Activated naive CD8-positive, alpha-beta T cell treated with anti-CD3 and anti-CD28 coated beads for 36 hours (primary cell): ENCODE results near the gene SMIM32. TPM values are rescaled to one million over a fixed set of nuclear protein-coding genes. Genes with fewer than 3 reads are reported as not detected.

Source experiments
- DNase-seq: peaks from one replicate; pipeline ENCODE4 v3.0.0; 2021
- H3K27ac Mint-ChIP-seq: one replicate; pipeline ENCODE4 v1.8.0; 2022; ENCODE audit warnings: mild to moderate bottlenecking, moderate library complexity, mixed read lengths
- H3K27me3 Mint-ChIP-seq: one replicate; pipeline ENCODE4 v1.8.0; 2022; ENCODE audit warnings: mild to moderate bottlenecking, mixed read lengths
- H3K36me3 Mint-ChIP-seq: one replicate; pipeline ENCODE4 v1.8.0; 2021; ENCODE audit warnings: mild to moderate bottlenecking, mixed read lengths
- H3K4me1 Mint-ChIP-seq: one replicate; pipeline ENCODE4 v1.8.0; 2021; ENCODE audit warnings: mixed read lengths
- H3K4me3 Mint-ChIP-seq: one replicate; pipeline ENCODE4 v1.8.0; 2022; ENCODE audit warnings: mild to moderate bottlenecking, moderate library complexity, mixed read lengths
- H3K9me3 Mint-ChIP-seq: one replicate; pipeline ENCODE4 v1.8.0; 2022; ENCODE audit warnings: mixed read lengths
- total RNA-seq, 2 experiments: library from RNA; stranded (reverse); gene quantifications; one replicate each; pipeline ENCODE4 v1.2.3, GENCODE V29; 2021

The SMIM32 gene
- total RNA-seq, 2 experiments from 2014 or later, result not detected

DNA sequence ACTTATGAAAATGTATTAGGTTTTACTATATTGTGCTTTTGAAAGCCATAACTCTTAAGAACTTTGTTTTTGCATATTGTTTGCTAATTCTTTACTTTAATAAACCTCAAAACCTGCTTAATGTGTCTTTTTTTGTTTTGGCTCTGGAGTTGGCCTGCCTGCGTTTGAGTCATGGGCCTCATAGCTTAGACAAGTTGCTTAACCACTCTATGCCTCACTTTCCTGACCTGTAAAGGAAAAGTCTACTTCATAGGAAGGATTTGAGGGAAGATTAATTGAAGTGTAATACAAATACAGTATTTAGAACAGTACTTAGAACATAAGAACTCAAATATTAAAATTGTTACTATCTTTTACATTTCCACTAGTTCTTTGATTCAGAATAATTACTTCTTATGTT, 10.3 kb downstream of the SMIM32 start:
- no peaks in the 10 kb centered on the region for H3K4me1 Mint-ChIP-seq
- DNase-seq, result no peak
- H3K27me3 Mint-ChIP-seq, result no peaks in the 10 kb centered on the region
- H3K9me3 Mint-ChIP-seq, result no peaks in the 10 kb centered on the region
- no peak overlapping the region for H3K4me3 Mint-ChIP-seq
- no peak overlapping the region for H3K27ac Mint-ChIP-seq
- peaks cover 3% of the 10 kb centered on the region for H3K36me3 Mint-ChIP-seq

DNA sequence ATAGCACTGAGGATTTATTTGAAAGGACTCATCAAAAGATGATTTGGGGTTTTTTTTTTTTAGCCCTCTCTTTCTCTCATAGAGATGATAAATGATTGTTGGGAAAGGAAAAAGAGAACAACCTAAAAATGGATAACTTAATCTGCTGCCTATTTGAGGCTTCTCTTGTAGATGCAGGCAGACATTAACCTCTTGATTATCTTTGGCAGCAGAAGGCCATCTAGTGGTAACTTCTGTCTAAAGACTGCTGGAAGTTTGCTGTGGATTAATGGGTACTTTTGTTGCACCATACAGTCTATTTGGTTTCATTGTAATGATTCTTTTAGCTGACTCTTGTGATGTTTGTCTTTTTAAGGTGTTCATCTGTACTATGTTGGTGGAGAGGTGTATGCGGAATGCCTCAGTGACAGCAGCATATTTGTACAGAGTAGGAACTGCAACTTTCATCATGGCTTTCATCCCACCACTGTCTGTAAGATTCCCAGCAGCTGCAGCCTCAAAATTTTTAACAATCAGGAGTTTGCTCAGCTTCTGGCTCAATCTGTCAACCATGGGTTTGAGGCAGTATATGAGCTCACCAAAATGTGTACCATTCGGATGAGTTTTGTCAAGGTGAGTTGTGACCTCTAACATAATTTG, 18.8 kb downstream of the SMIM32 start:
- no peaks in the 10 kb centered on the region for H3K27me3 Mint-ChIP-seq
- H3K4me1 Mint-ChIP-seq, result no peaks in the 10 kb centered on the region
- H3K9me3 Mint-ChIP-seq, result no peaks in the 10 kb centered on the region
- DNase-seq, result no peak
- H3K36me3 Mint-ChIP-seq, result peaks cover 7% of the 10 kb centered on the region
- H3K27ac Mint-ChIP-seq, result no peak overlapping the region
- no peak overlapping the region for H3K4me3 Mint-ChIP-seq

DNA sequence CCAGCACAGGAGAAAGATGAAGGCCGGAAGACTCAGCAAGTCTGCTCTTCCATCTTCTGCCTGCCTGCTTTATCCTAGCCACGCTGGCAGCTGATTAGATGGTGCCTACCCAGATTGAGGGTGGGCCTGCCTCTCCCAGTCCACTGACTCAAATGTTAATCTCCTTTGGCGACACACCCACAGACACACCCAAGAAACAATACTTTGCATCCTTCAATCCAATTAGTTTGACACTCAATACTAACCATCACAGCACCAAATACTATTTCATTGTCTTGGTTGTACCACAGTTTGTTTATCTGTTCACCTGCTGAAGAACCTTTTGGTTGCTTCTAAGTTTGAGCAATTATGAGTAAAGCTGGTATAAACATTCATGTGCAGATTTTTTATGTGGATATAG, 23.7 kb downstream of the SMIM32 start:
- no peaks in the 10 kb centered on the region for H3K4me1 Mint-ChIP-seq
- H3K36me3 Mint-ChIP-seq, result peaks cover 5% of the 10 kb centered on the region
- H3K4me3 Mint-ChIP-seq, result no peak overlapping the region
- no peak overlapping the region for H3K27ac Mint-ChIP-seq
- no peaks in the 10 kb centered on the region for H3K27me3 Mint-ChIP-seq
- DNase-seq, result no peak
- no peaks in the 10 kb centered on the region for H3K9me3 Mint-ChIP-seq

DNA sequence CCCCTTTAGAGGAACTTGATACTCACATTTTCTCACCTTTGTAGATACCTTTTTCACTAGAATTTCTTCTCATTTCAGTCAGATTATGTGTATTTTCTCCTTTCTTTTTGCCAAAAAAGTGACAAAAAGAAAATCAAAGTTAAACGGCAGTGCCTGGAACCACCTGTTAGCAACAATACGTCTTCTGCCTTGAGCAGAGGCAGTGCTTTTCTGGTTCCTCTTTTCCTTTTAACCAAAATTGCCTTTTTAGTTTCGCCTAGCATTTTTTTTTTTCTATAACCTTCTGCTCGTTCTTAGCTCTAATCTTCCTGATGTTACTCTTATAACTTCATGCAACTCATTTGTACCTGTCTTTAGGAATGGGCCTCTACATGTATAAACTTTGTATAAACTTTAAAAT, 26.1 kb downstream of the SMIM32 start:
- Mint-ChIP-seq H3K36me3 (no peaks in the 10 kb centered on the region), H3K27ac (no peak overlapping the region), H3K4me3 (no peak overlapping the region), H3K4me1 (no peaks in the 10 kb centered on the region), H3K27me3 (no peaks in the 10 kb centered on the region), H3K9me3 (no peaks in the 10 kb centered on the region)
- DNase-seq, result no peak

DNA sequence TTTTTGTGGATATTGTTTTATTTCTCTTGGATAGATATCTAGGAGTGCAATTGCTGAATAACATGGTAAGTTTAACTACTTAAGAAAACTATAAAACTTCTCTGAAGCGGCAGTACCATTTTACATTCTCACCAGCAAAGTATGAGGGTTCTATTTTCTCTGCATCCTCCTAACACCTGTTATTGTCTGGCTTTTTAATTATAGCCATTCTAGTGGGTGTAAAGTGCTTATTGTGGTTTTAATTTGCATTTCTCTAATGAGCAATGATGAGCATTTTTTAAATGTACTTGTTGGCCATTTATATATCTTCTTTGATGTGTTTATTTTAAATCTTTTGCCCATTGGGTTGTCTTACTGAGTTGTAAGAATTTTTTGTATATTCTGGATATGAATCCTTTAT, 28.7 kb downstream of the SMIM32 start:
- Mint-ChIP-seq H3K9me3 (no peaks in the 10 kb centered on the region), H3K36me3 (no peaks in the 10 kb centered on the region), H3K4me1 (no peaks in the 10 kb centered on the region), H3K4me3 (no peak overlapping the region), H3K27ac (no peak overlapping the region), H3K27me3 (no peaks in the 10 kb centered on the region)
- no peak for DNase-seq

DNA sequence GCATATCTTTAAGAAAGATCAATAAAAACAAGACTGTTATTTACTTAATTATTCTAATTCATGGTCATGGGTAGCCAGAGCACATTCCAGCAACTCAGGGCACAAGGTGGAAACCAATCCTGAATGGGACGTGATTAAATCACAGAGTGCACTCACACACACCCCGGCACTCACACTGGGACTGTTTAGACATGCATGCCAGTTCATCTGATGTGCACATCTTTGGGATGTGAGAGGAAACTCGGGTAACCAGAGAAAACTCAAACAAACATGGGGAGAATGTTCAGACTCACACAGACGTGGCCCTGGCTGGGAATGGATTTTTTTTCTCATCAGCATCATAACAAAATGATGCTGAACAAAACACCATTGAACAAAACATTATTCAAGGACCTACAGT, 31.0 kb downstream of the SMIM32 start:
- Mint-ChIP-seq H3K36me3 (peaks cover 2% of the 10 kb centered on the region), H3K27ac (no peak overlapping the region)

DNA sequence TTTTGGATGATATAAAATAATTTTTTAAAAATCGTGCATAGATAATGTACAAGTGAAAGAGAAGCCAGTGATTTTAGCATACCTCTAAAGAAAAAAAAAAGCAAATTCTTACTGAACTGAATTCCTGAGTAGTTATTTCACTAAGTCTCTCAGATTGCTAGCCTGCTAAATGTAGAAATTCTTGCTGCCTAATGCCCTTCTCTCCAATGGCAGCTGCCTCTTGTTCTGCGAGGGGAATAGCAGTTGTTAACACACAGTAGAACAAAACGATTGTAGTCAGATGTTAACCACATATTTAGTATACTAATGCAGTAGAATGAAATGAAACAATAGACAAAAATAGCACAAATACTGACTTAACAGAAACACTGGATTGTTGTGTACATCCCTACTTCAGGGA, 33.5 kb downstream of the SMIM32 start:
- DNase-seq, result no peak
- peaks cover 5% of the 10 kb centered on the region for H3K4me1 Mint-ChIP-seq
- H3K27me3 Mint-ChIP-seq, result no peaks in the 10 kb centered on the region
- H3K27ac Mint-ChIP-seq, result no peak overlapping the region
- H3K9me3 Mint-ChIP-seq, result no peaks in the 10 kb centered on the region
- no peak overlapping the region for H3K4me3 Mint-ChIP-seq
- H3K36me3 Mint-ChIP-seq, result peaks cover 13% of the 10 kb centered on the region

More for the DNA sequence above, 31.0 kb downstream of the SMIM32 start:
- no peak overlapping the region for H3K4me3 Mint-ChIP-seq
- H3K4me1 Mint-ChIP-seq, result peaks cover 1% of the 10 kb centered on the region
- no peak for DNase-seq
- no peaks in the 10 kb centered on the region for H3K9me3 Mint-ChIP-seq
- H3K27me3 Mint-ChIP-seq, result no peaks in the 10 kb centered on the region

DNA sequence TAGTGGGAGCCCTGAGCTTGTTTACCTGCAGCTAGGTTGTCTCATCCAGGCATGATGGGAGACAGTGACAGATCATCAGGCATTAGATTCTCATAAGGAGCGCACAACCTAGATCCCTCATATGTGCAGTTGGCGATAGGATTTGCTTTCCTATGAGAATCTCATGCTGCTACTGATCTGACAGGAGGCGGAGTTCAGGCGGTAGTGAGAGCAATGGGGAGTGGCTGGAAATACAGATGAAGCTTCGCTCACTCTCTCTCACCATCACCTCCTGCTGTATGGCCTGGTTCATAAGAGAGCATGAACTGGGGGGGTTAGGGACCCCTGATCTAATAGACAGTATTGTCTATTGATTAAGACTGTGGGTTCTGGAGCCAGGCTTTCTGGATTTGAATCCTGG, 35.4 kb downstream of the SMIM32 start:
- peaks cover 22% of the 10 kb centered on the region for H3K36me3 Mint-ChIP-seq
- no peaks in the 10 kb centered on the region for H3K27me3 Mint-ChIP-seq
- no peak overlapping the region for H3K27ac Mint-ChIP-seq
- H3K4me3 Mint-ChIP-seq, result no peak overlapping the region
- no peaks in the 10 kb centered on the region for H3K9me3 Mint-ChIP-seq
- peaks cover 7% of the 10 kb centered on the region for H3K4me1 Mint-ChIP-seq
- DNase-seq, result no peak

DNA sequence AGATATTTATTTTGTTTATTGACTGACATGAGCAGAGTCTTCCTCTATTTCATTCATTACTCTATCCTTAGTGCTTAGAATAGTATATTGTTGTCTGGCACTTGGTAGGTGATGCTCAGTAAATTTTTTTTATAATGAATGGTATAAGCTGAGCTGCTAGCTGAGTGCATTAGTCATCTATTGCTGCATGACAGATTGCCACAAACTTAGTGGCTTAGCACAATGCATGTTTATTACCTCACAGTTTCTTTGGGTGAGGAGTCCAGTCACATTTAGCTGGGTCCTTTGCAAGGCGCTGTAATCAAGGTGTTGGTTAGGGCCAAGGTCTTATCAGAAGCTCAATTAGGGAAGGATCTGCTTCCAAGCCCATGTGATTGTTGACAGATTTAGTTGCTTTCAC, 37.2 kb downstream of the SMIM32 start:
- DNase-seq, result no peak
- peaks cover 7% of the 10 kb centered on the region for H3K4me1 Mint-ChIP-seq
- H3K9me3 Mint-ChIP-seq, result no peaks in the 10 kb centered on the region
- peaks cover 22% of the 10 kb centered on the region for H3K36me3 Mint-ChIP-seq
- no peak overlapping the region for H3K4me3 Mint-ChIP-seq
- no peaks in the 10 kb centered on the region for H3K27me3 Mint-ChIP-seq
- no peak overlapping the region for H3K27ac Mint-ChIP-seq

DNA sequence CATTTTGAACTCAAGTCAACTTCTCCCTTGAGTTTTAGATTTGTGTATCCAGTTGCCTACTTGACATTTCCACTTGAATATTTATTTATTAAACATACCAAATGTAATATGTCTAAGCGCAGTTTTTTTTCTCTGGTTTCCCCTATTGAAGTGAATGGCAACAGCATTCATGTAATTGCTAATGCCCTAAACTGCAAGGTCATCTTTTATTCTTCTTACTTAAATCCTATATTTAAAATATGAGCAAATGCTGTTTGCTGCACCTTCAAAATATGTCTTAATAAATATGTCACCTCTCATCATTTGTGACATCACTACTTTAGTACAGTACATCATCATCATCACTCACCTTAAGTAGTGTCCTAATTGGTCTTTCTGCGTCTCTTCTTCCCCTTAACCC, 37.9 kb downstream of the SMIM32 start:
- Mint-ChIP-seq H3K9me3 (no peaks in the 10 kb centered on the region), H3K27me3 (no peaks in the 10 kb centered on the region), H3K4me3 (no peak overlapping the region), H3K27ac (no peak overlapping the region), H3K36me3 (peaks cover 22% of the 10 kb centered on the region), H3K4me1 (peaks cover 7% of the 10 kb centered on the region)
- DNase-seq, result no peak

DNA sequence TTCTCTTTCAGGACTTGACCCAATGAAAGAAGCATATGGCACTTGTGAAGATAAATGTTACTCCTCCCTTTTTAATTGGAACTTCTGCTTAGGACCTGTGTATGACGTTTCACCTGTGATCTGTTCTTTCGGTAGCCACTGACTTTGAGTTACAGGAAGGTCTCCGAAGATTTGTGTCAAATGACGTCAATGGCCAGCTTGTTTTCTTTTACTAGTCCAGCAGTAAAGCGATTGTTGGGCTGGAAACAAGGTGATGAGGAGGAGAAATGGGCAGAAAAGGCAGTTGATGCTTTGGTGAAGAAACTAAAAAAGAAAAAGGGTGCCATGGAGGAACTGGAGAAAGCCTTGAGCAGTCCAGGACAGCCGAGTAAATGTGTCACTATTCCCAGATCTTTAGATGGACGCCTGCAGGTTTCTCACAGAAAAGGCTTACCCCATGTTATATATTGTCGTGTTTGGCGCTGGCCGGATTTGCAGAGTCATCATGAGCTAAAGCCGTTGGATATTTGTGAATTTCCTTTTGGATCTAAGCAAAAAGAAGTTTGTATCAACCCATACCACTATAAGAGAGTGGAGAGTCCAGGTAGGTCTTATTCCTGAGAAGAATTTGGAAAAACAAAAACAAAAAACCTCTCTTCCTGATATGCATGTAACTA, 39.3 kb downstream of the SMIM32 start:
- Mint-ChIP-seq H3K4me3 (no peak overlapping the region), H3K36me3 (peaks cover 22% of the 10 kb centered on the region), H3K27me3 (no peaks in the 10 kb centered on the region), H3K27ac (no peak overlapping the region), H3K4me1 (peaks cover 7% of the 10 kb centered on the region), H3K9me3 (no peaks in the 10 kb centered on the region)
- no peak for DNase-seq

DNA sequence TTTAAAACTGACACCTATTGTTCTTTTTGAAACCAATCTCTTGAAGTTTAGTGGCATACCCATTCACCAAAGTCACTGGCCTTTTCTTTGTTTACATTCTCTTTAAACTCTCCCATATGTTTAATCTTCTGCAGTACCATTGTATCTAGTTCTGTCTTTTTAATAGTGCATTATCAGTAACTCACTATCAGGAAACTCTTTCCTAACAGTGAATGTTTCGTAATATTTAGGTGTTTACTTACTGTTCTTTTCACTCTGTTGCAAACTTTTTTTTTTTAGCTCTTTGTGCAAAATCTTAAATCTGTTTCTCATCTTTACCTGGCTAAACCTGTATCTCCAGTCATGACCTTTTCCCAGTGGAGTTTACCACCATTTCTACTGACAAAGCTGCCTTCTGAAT, 43.1 kb downstream of the SMIM32 start:
- Mint-ChIP-seq H3K27me3 (no peaks in the 10 kb centered on the region), H3K4me1 (peaks cover 2% of the 10 kb centered on the region), H3K4me3 (no peak overlapping the region), H3K27ac (no peak overlapping the region), H3K9me3 (no peaks in the 10 kb centered on the region), H3K36me3 (peaks cover 9% of the 10 kb centered on the region)
- DNase-seq, result no peak

DNA sequence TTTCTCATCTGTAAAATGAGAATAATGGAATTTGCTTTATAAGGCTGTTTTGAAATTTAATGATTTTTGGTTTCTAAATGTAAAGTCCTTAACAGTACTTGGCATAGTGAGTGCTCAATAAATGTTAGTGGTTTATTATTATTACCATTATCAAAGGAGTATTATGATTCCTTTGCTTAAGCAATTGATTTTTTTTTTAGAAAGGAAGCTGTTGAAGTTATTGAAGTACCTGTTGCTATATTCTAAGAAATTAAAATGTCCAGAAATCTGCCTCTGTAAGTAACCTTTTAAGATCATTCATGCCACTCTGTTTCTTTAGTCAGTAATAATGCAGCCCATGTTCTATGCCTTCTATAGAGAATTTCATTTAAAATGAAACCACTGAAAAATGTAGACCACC, 45.3 kb downstream of the SMIM32 start:
- H3K9me3 Mint-ChIP-seq, result no peaks in the 10 kb centered on the region
- no peak overlapping the region for H3K27ac Mint-ChIP-seq
- no peaks in the 10 kb centered on the region for H3K27me3 Mint-ChIP-seq
- no peaks in the 10 kb centered on the region for H3K4me1 Mint-ChIP-seq
- no peak for DNase-seq
- H3K4me3 Mint-ChIP-seq, result no peak overlapping the region
- no peaks in the 10 kb centered on the region for H3K36me3 Mint-ChIP-seq

DNA sequence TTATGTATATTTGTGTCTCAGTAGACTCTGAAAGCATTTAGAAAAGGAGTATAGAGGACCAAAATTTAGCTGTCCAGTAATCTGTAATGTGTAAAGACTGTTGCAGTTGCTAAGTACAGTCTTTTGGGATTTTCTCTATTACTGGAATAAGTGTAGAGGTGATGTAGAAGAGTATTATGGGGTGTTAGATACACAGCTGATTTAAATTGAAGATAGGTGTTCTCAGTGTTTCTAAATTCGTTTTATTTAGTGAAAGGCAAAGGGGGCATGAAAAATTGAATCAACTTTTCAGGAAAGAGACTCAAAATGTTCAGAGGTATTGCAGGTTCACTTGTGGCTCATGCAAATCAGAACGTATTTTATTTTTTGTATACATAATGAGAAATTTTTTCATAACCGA, 46.8 kb downstream of the SMIM32 start:
- Mint-ChIP-seq H3K9me3 (no peaks in the 10 kb centered on the region), H3K36me3 (no peaks in the 10 kb centered on the region), H3K27me3 (no peaks in the 10 kb centered on the region), H3K4me1 (no peaks in the 10 kb centered on the region), H3K4me3 (no peak overlapping the region), H3K27ac (no peak overlapping the region)
- no peak for DNase-seq

DNA sequence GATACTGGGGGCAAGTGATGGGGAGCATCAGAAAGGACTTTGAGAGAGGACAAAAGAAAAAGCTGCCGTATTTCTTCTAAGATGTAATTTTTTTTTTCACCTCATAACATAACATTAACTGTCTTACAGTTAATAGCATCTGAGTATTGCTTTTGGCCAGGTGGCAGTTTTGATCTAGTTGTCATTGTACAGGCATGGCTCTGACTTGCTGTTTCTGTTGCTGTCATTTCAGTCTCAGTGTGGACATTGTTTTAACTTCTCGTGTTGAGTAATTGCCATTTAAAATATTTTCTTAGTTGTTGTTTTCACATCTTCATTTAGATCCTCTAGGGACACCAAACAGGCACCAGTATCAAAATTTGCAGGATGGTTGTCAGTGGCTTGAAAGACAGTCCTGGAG, 47.9 kb downstream of the SMIM32 start:
- no peaks in the 10 kb centered on the region for H3K4me1 Mint-ChIP-seq
- H3K27ac Mint-ChIP-seq, result no peak overlapping the region
- H3K27me3 Mint-ChIP-seq, result no peaks in the 10 kb centered on the region
- H3K36me3 Mint-ChIP-seq, result no peaks in the 10 kb centered on the region
- H3K9me3 Mint-ChIP-seq, result no peaks in the 10 kb centered on the region
- no peak overlapping the region for H3K4me3 Mint-ChIP-seq
- DNase-seq, result no peak

DNA sequence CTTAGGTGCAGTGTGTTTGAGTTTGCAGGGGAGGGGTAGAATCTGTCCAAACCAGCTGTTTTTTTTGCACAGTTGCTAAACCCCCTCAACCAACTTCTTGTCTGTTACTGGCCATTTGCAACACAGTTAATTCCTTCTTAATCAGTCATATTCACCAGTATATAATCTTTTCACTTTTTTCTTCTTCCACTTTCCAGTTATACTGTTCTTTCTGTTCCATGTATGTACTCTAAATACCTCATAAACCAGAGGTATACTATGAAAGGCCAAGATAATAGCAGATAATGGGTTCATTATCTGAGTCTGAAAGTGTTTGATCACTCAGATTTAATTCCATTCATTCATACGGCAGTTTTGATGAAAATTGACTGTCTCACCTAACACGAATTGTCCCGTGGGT, 49.2 kb downstream of the SMIM32 start:
- peaks cover 3% of the 10 kb centered on the region for H3K4me1 Mint-ChIP-seq
- no peaks in the 10 kb centered on the region for H3K9me3 Mint-ChIP-seq
- H3K27me3 Mint-ChIP-seq, result no peaks in the 10 kb centered on the region
- no peak overlapping the region for H3K4me3 Mint-ChIP-seq
- no peak for DNase-seq
- H3K27ac Mint-ChIP-seq, result no peak overlapping the region
- no peaks in the 10 kb centered on the region for H3K36me3 Mint-ChIP-seq
